Prostate gland (tissue), 2 donors: ENCODE data around the gene RGS3. TPM values are rescaled to one million over a fixed set of nuclear protein-coding genes. Genes with fewer than 3 reads are reported as not detected.

Experiments
- DNase-seq: peaks from one replicate; pipeline ENCODE4 v3.0.0-alpha.2; 2019; ENCODE audit warnings: low spot score
- H3K27ac ChIP-seq, 2 donors: fragments of 200-600 bp; sonication (generic); 2 replicates each; pipeline ENCODE4 v1.5.1; 2017 to 2019
- H3K27me3 ChIP-seq: fragments of 200-600 bp; sonication (generic); replicated peaks from 2 replicates; pipeline ENCODE4 v1.5.1; 2019; ENCODE audit not compliant: insufficient read depth
- H3K36me3 ChIP-seq, 2 donors: fragments of 200-600 bp; sonication (generic); 1 replicate in 1 of 2; 2 replicates in 1 of 2; pipeline versions ENCODE4 v1.5.1 to v1.8.1; 2017 to 2019
- H3K4me1 ChIP-seq: fragments of 200-600 bp; sonication (generic); replicated peaks from 2 replicates; pipeline ENCODE4 v1.5.1; 2019
- H3K4me3 ChIP-seq, 2 donors: fragments of 200-600 bp; sonication (generic); 2 replicates each; pipeline ENCODE4 v1.5.1; 2017 to 2019
- H3K9me3 ChIP-seq: fragments of 200-600 bp; sonication (generic); 2 replicates; pipeline ENCODE4 v1.5.1; 2017
- POLR2A ChIP-seq: fragments of 450-650 bp; IDR thresholded peaks from one replicate; pipeline ENCODE4 v1.6.1; 2016; ENCODE audit warnings: antibody characterized with exemption, mild to moderate bottlenecking
- POLR2AphosphoS5 ChIP-seq: sonication (generic); formaldehyde crosslinking; IDR thresholded peaks from one replicate; pipeline ENCODE4 v1.6.1; 2017; ENCODE audit warnings: antibody characterized with exemption
- WGBS: methylation state at CpG from one replicate; pipeline ENCODE4 v1.1.5; 2018; 5-methylcytosine and 5-hydroxymethylcytosine counted together
- intact Hi-C: fragments of 100-400 bp; cut with DNase I; formaldehyde crosslinking; loops from one replicate; pipeline ENCODE4 v1.14.2; 2022
- total RNA-seq, 2 donors: library from RNA; depleted of rRNA; stranded (reverse); fragments of >200 nt; gene quantifications; one replicate each; pipeline ENCODE4 v1.1.0, GENCODE V29; 2016
- TF ChIP-seq, protein P1 (sequence below), 4 experiments: fragments of 200-600 bp in 2 of 4; fragments of 450-650 bp in 2 of 4; sonication (generic) in 2 of 4; IDR thresholded peaks; 1 replicate in 3 of 4; 2 replicates in 1 of 4; pipeline ENCODE4 v1.5.1; 2016 to 2019; ENCODE audit warnings: antibody characterized with exemption in 4 of 4, mild to moderate bottlenecking in 2 of 4, moderate library complexity in 2 of 4

Gene RGS3
- total RNA-seq, 2 donors from 2014 or later: 26.5 to 98.9 TPM

- Histone ChIP-seq H3K4me1 (no peaks in the 10 kb centered on the region), H3K27ac (no peak overlapping the region), H3K9me3 (no peaks in the 10 kb centered on the region), H3K4me3 (no peak overlapping the region), H3K27me3 (no peaks in the 10 kb centered on the region), H3K36me3 (no peaks in the 10 kb centered on the region)
- intact Hi-C loops: no loop called here
- WGBS: 78% methylated on average over 8 of the region's 8 CpGs
- DNase-seq: no peak
- TF ChIP-seq POLR2AphosphoS5 (no peak), POLR2A (no peak)
- TF ChIP-seq, protein P1, sequence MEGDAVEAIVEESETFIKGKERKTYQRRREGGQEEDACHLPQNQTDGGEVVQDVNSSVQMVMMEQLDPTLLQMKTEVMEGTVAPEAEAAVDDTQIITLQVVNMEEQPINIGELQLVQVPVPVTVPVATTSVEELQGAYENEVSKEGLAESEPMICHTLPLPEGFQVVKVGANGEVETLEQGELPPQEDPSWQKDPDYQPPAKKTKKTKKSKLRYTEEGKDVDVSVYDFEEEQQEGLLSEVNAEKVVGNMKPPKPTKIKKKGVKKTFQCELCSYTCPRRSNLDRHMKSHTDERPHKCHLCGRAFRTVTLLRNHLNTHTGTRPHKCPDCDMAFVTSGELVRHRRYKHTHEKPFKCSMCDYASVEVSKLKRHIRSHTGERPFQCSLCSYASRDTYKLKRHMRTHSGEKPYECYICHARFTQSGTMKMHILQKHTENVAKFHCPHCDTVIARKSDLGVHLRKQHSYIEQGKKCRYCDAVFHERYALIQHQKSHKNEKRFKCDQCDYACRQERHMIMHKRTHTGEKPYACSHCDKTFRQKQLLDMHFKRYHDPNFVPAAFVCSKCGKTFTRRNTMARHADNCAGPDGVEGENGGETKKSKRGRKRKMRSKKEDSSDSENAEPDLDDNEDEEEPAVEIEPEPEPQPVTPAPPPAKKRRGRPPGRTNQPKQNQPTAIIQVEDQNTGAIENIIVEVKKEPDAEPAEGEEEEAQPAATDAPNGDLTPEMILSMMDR (IDR thresholded peaks at IDR 0.05): no peak
Measured at GRCh38 chr9:113572076-113572861, 108.7 kb downstream of the RGS3 start.

DNA sequence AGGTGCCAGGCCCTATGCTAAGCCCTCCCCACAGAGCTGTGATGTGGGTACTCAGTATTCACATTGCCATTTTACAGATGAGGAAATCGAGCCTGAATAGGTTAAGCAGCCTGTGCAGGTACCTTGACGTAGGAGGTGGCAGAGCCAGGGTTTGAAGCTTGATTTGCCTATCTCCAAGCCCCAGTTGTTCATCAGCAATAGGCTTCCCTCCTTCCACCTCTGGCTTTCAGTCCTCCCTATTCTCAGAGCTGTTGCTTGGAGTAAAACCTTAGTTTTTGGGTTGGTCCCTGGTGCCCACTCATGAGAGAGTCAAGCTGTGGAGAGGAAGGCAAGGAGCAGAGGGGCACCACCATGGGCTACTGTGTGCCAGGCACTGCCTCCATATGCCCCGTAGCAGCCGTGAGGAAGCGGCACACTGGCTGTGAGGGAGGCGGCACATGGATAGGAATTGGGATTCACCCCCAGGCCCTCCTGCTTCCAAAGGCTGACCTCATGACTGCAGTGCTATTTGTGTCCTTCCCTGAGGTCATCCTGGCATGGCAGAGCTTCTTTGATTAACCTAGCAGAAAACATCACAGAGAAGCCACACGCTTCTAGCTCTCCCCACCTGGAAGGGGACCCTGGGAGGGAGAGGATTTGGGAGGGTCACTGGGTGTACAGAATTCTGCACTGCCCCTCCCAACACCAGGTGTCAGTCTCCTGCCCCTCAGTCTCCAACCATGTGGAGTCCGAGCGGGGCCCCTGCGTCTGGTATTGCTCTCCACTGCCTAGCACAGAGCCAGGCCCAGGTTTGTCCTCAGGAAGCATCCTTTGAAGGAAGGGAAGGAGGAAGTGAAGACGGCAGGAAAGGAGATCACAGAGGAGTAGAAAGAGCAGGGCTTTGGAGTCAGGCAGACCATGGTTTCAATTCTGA is 109.8 kb downstream of the RGS3 start:
- TF ChIP-seq, protein P1 (IDR thresholded peaks at IDR 0.05): no peak
- WGBS: 91% methylated on average over 11 of the region's 11 CpGs
- no peak overlapping the region for H3K27ac ChIP-seq

DNA sequence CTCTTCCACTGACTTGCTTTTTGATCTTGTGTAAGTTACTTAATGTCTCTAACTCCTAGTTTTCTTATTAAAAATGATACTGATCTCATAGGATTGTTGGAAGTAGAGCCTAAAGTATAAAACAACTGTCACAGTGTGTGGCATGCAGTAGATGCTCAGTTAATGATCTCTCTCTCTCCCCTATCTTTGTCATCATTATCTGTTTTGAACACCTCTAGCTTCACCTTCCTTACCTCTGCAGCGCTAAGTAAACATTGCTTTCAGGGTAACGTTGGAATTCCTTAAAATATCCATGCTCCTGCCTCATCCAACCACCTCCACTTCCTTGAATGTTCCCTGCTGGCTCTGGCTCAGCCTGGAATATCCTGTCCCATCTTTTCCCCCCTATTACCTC is 110.4 kb downstream of the RGS3 start:
- H3K27me3 ChIP-seq: no peaks in the 10 kb centered on the region
- no peaks in the 10 kb centered on the region for H3K36me3 ChIP-seq
- no peak overlapping the region for H3K4me3 ChIP-seq
- TF ChIP-seq, protein P1 (IDR thresholded peaks at IDR 0.05): no peak
- TF ChIP-seq POLR2AphosphoS5: no peak
- no peak for TF ChIP-seq POLR2A
- no peak overlapping the region for H3K27ac ChIP-seq
- 65% methylated on average over 2 of the region's 2 CpGs for WGBS
- intact Hi-C loops: no loop called here
- H3K4me1 ChIP-seq: no peaks in the 10 kb centered on the region
- no peaks in the 10 kb centered on the region for H3K9me3 ChIP-seq
- DNase-seq: no peak

More for the DNA sequence above, 109.8 kb downstream of the RGS3 start:
- intact Hi-C loops: no loop called here
- Histone ChIP-seq H3K4me1 (no peaks in the 10 kb centered on the region), H3K4me3 (no peak overlapping the region), H3K9me3 (no peaks in the 10 kb centered on the region), H3K36me3 (no peaks in the 10 kb centered on the region), H3K27me3 (no peaks in the 10 kb centered on the region)
- no peak for DNase-seq

DNA sequence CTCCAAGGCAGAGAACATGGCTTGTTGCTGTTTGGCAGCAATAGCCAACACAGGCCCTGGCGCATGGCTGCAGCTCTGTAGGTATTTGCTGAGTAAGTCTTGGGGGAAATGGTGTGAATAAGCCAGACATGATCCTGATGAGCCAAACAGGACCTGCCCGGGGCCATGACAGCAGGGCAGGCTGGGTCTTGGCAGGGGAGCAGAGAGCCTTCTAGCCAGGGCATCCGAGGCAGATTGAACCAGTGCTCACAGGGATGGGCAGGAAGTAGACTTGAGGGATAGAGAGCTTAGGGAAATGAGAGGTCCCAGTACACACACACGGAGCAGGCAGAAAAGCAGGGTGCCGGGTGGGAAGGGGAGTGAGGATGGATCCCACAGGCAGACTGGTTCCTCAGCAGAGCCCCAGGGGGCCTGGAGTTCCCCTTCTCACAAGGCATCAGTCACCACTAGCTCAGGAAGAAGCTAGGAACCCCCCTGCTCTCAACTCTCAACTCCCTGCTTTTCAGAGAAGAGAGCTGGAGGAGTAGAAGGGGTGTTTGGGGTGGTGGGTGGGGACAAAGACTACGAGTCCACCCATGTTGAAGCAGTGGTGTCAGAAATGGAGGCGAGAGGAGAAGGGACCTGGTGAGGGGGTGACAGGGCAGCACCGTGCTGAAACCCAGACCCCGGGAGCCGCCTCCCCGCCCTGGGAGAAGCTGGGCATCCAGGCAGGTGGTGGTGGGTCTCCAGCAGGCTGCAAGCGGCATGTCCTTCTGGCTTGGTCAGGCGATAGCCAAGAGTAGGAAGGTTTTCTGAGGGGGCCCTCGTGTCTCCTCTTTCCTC is 111.1 kb downstream of the RGS3 start:
- Histone ChIP-seq H3K36me3 (no peaks in the 10 kb centered on the region), H3K27ac (no peak overlapping the region), H3K9me3 (no peaks in the 10 kb centered on the region), H3K4me1 (peaks cover 6% of the 10 kb centered on the region), H3K4me3 (no peak overlapping the region), H3K27me3 (no peaks in the 10 kb centered on the region)
- TF ChIP-seq, protein P1 (IDR thresholded peaks at IDR 0.05): no peak
- TF ChIP-seq POLR2AphosphoS5: no peak
- no peak for TF ChIP-seq POLR2A
- no peak for DNase-seq
- intact Hi-C loops: no loop called here
- 63% methylated on average over 14 of the region's 14 CpGs for WGBS
